Measurements from ENCODE around the gene IP6K3. TPM values are rescaled to one million over a fixed set of nuclear protein-coding genes. Genes with fewer than 3 reads are reported as not detected.

IP6K3 gene
- total RNA-seq, 4 donors from 2014 or later = 0.32 to 5.5 (median 2.8) TPM

- Histone ChIP-seq H3K4me1 (no peaks in the 10 kb centered on the region), H3K27me3 (peaks cover 3% of the 10 kb centered on the region), H3K4me3 (no peak overlapping the region), H3K9me3 (no peaks in the 10 kb centered on the region), H3K36me3 (no peaks in the 10 kb centered on the region), H3K27ac (no peak overlapping the region)
- 90 to 94% methylated on average over 4 to 7 of the region's 7 CpGs for WGBS, 2 donors (ENCODE audit: low coverage in 1 of 2)
- TF ChIP-seq POLR2A (IDR thresholded peaks at IDR 0.05) (no peak), EP300 (IDR thresholded peaks at IDR 0.05) (no peak), POLR2AphosphoS5 (IDR thresholded peaks at IDR 0.05) (no peak)
- TF ChIP-seq, protein P1, sequence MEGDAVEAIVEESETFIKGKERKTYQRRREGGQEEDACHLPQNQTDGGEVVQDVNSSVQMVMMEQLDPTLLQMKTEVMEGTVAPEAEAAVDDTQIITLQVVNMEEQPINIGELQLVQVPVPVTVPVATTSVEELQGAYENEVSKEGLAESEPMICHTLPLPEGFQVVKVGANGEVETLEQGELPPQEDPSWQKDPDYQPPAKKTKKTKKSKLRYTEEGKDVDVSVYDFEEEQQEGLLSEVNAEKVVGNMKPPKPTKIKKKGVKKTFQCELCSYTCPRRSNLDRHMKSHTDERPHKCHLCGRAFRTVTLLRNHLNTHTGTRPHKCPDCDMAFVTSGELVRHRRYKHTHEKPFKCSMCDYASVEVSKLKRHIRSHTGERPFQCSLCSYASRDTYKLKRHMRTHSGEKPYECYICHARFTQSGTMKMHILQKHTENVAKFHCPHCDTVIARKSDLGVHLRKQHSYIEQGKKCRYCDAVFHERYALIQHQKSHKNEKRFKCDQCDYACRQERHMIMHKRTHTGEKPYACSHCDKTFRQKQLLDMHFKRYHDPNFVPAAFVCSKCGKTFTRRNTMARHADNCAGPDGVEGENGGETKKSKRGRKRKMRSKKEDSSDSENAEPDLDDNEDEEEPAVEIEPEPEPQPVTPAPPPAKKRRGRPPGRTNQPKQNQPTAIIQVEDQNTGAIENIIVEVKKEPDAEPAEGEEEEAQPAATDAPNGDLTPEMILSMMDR (IDR thresholded peaks at IDR 0.05) = no peak
- ATAC-seq = no peak
These were observed 20.6 kb downstream of the IP6K3 start for GRCh38 chr6:33725891-33726673.

DNA sequence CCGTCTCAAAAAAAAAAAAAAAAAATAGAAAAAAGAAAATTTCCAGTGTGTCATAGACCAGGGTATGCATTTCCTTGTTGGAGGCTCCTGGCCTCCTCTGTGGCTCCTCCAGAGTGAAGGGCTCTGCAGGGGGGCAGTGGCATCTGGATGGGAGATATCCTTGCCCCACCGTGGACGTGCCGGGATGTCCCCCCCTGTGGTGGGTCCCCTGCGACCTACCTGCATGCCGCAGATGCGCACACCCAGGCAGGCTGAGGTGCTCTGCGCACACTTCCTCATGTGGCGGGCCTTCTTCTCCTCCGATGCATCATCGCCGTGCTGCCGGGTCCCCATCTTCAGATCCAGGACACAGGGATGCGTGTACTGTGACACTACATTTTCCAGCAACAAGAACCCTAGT lies 21.5 kb downstream of the IP6K3 start:
- H3K27ac ChIP-seq = no peak overlapping the region
- no peaks in the 10 kb centered on the region for H3K4me1 ChIP-seq
- H3K36me3 ChIP-seq = no peaks in the 10 kb centered on the region
- ATAC-seq = no peak
- TF ChIP-seq POLR2A (IDR thresholded peaks at IDR 0.05) (no peak), EP300 (IDR thresholded peaks at IDR 0.05) (no peak), POLR2AphosphoS5 (IDR thresholded peaks at IDR 0.05) (no peak)
- TF ChIP-seq, protein P1 (IDR thresholded peaks at IDR 0.05) = no peak
- peaks cover 3% of the 10 kb centered on the region for H3K27me3 ChIP-seq
- WGBS, 2 donors (ENCODE audit: low coverage in 1 of 2) = 90% methylated on average over 11 to 13 of the region's 14 CpGs
- H3K4me3 ChIP-seq = no peak overlapping the region
- no peaks in the 10 kb centered on the region for H3K9me3 ChIP-seq

- Histone ChIP-seq H3K27me3 (peaks cover 3% of the 10 kb centered on the region), H3K4me3 (no peak overlapping the region), H3K9me3 (no peaks in the 10 kb centered on the region), H3K4me1 (no peaks in the 10 kb centered on the region), H3K27ac (no peak overlapping the region), H3K36me3 (no peaks in the 10 kb centered on the region)
- WGBS, 2 donors (ENCODE audit: low coverage in 1 of 2) = 49 to 54% methylated on average over 8 to 11 of the region's 13 CpGs
- no peak for ATAC-seq
- TF ChIP-seq EP300 (IDR thresholded peaks at IDR 0.05) (no peak), POLR2A (IDR thresholded peaks at IDR 0.05) (no peak), POLR2AphosphoS5 (IDR thresholded peaks at IDR 0.05) (no peak)
- TF ChIP-seq, protein P1 (IDR thresholded peaks at IDR 0.05) = no peak
These were observed 22.3 kb downstream of the IP6K3 start for GRCh38 chr6:33724102-33725023.

- Histone ChIP-seq H3K36me3 (no peaks in the 10 kb centered on the region), H3K27me3 (peaks cover 3% of the 10 kb centered on the region), H3K9me3 (no peaks in the 10 kb centered on the region), H3K4me1 (no peaks in the 10 kb centered on the region), H3K4me3 (no peak overlapping the region), H3K27ac (no peak overlapping the region)
- no peak for ATAC-seq
- 4 to 36% methylated on average over 2 of the region's 3 CpGs for WGBS, 2 donors (ENCODE audit: low coverage in 1 of 2)
- TF ChIP-seq EP300 (IDR thresholded peaks at IDR 0.05) (no peak), POLR2A (IDR thresholded peaks at IDR 0.05) (no peak), POLR2AphosphoS5 (IDR thresholded peaks at IDR 0.05) (no peak)
- TF ChIP-seq, protein P1 (IDR thresholded peaks at IDR 0.05) = no peak
These were observed 23.2 kb downstream of the IP6K3 start for GRCh38 chr6:33723371-33724085.
